ENCODE data around the gene MAML3. TPM values are rescaled to one million over a fixed set of nuclear protein-coding genes. Genes with fewer than 3 reads are reported as not detected.

The MAML3 gene
- total and polyA plus RNA-seq, 2 experiments from 2014 or later, result 4.1 to 11.2 TPM

DNA sequence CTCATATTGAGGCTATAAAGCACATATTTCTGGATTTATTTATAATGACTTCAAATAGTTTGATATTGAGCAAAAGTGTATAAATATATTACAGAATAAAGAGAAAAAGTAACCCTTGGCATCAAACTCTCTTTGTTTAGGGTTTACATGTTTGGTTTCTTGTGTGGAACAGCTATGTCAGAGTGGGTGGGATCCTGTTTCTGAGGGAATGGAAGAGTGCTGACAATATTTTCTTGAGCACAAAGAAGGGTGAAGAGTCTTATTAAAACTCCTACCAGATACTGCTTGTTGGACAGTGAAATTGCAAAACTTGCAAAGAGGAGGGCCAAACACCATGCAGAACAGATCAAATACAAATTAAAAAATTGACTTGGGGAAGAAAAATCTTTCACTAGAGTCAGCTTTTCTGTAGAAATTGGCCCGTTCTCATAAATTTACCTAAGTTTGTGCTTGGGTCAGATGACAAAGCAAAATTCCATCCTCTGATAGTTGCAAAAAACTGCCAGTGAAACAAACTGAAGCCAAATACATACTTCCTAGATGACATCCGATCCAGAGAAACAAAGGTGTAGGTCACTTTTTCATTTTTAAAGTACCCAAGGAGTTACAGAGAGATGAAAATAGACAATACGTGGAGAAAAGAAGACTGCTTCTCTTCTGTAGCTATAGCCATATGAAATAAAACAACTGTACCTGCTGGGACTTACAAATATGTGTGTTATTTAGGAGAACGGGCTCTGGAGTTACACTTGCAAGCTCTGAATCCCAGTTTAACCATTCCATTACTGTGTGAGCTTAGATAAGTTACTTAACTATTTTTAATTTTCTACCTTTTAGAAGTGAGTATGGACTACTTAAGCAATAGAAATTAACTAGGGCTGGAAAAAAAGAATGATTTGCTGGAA is 133.3 kb downstream of the MAML3 start:
- H3K79me2 ChIP-seq, result peaks cover 45% of the 10 kb centered on the region
- no peak for TF ChIP-seq EZH2 (IDR thresholded peaks at IDR 0.05; ENCODE audit: borderline replicate concordance)
- no peak for TF ChIP-seq EZH2phosphoT487 (IDR thresholded peaks at IDR 0.05; ENCODE audit: low read depth, severe bottlenecking, unreplicated experiment)

DNA sequence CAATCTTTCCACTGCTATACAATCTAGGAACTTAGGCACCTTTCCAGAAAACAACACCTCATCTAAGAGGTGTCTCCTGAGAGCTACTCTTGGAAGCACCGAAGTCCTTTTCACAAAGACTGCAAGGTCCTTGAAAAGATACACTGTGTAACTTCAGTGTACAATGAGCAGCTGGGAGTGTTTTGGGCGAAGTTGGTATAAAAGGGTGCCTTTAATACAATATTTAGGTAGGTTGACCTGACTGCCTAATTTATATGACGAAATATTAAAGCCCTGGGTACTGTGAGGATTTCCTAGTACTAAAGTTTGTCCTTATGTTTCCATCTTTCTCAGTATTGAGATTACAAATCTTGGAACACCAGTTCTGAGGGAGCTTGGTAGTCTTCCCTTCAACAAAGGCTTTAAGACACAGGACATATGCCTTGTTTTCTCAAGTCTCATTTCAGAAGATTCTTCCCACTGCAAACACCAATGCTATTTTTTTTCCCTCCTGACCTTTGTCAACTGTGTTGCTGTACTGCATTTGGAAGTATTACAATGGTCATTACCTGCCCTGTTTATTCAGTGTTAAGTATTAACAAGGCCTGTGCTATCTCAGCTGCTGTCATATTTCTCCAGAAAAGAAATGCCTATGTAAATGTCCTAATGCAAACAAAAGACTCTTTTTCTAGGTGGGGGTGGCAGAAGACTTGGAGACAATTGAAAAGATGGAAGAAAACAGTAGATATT is 134.2 kb downstream of the MAML3 start:
- peaks cover 45% of the 10 kb centered on the region for H3K79me2 ChIP-seq
- DNase-seq (ENCODE audit: low spot score), result peak; percentile 58
- no peaks in the 10 kb centered on the region for H3K9me3 ChIP-seq (ENCODE audit: low read depth)
- WGBS (ENCODE audit: low lambda C conversion rate, missing lambda C conversion rate), result 65% methylated on average over 3 of the region's 3 CpGs
- no peaks in the 10 kb centered on the region for H3K27me3 ChIP-seq
- no peak overlapping the region for H2AFZ ChIP-seq
- TF ChIP-seq, protein P1, sequence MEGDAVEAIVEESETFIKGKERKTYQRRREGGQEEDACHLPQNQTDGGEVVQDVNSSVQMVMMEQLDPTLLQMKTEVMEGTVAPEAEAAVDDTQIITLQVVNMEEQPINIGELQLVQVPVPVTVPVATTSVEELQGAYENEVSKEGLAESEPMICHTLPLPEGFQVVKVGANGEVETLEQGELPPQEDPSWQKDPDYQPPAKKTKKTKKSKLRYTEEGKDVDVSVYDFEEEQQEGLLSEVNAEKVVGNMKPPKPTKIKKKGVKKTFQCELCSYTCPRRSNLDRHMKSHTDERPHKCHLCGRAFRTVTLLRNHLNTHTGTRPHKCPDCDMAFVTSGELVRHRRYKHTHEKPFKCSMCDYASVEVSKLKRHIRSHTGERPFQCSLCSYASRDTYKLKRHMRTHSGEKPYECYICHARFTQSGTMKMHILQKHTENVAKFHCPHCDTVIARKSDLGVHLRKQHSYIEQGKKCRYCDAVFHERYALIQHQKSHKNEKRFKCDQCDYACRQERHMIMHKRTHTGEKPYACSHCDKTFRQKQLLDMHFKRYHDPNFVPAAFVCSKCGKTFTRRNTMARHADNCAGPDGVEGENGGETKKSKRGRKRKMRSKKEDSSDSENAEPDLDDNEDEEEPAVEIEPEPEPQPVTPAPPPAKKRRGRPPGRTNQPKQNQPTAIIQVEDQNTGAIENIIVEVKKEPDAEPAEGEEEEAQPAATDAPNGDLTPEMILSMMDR (IDR thresholded peaks at IDR 0.05; ENCODE audit: poor library complexity), result no peak
- no peak for TF ChIP-seq EZH2phosphoT487 (IDR thresholded peaks at IDR 0.05; ENCODE audit: low read depth, severe bottlenecking, unreplicated experiment)
- no peak for TF ChIP-seq EZH2 (IDR thresholded peaks at IDR 0.05; ENCODE audit: borderline replicate concordance)
- H3K4me1 ChIP-seq (ENCODE audit: insufficient read depth), result peaks cover 35% of the 10 kb centered on the region
- H3K27ac ChIP-seq, result peak overlapping the region; percentile 91
- H3K36me3 ChIP-seq (replicated peaks; ENCODE audit: insufficient read depth, low read depth), result no peaks in the 10 kb centered on the region
- H3K4me2 ChIP-seq, result peak overlapping the region; percentile 57
- H3K9me2 ChIP-seq (replicated peaks; ENCODE audit: insufficient read depth), result no peaks in the 10 kb centered on the region
- no peaks in the 10 kb centered on the region for H4K20me1 ChIP-seq (ENCODE audit: insufficient read depth, poor library complexity, severe bottlenecking)
- no peak overlapping the region for H3K4me3 ChIP-seq

More for the DNA sequence above, 133.3 kb downstream of the MAML3 start:
- H2AFZ ChIP-seq, result no peak overlapping the region
- H3K36me3 ChIP-seq (replicated peaks; ENCODE audit: insufficient read depth, low read depth), result no peaks in the 10 kb centered on the region
- no peaks in the 10 kb centered on the region for H3K9me3 ChIP-seq (ENCODE audit: low read depth)
- H3K4me1 ChIP-seq (ENCODE audit: insufficient read depth), result peaks cover 35% of the 10 kb centered on the region
- H3K4me3 ChIP-seq, result no peak overlapping the region
- 33% methylated on average over 4 of the region's 4 CpGs for WGBS (ENCODE audit: low lambda C conversion rate, missing lambda C conversion rate)
- H3K27ac ChIP-seq, result peak overlapping the region; percentile 77
- no peaks in the 10 kb centered on the region for H3K27me3 ChIP-seq
- no peaks in the 10 kb centered on the region for H4K20me1 ChIP-seq (ENCODE audit: insufficient read depth, poor library complexity, severe bottlenecking)
- DNase-seq (ENCODE audit: low spot score), result no peak
- no peaks in the 10 kb centered on the region for H3K9me2 ChIP-seq (replicated peaks; ENCODE audit: insufficient read depth)
- H3K4me2 ChIP-seq, result peak overlapping the region; percentile 45

DNA sequence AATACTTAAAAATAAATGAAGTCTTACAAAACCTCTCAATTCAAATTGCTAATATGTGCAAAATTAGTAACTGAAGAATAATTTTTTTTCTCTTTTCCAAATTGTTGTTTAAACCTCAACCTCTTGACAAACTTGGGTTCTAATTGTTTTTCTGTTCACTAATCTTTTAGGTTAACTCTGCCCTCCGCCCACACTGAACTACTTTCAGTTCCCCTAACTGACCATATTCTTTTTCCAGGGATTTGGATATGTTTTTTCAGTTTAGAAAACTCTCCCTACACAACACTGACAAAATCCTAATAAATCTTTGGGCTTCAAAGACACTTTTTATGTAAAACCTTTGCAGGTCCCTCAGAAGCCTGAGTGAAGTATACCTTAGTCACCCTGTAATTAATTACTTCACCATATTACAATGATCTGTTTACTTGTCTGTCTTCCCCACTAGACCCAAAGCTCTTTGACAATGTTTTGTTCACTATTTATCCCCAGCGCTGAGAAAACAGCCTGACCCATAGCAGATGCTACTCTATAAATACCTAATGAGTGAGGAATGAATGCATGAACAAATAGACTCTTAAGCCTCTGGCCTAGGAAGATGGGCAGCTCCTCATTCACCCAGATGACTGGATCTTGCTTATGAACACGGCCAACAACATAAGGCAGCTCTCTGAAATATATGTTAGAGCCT is 134.9 kb downstream of the MAML3 start:
- no peaks in the 10 kb centered on the region for H3K9me2 ChIP-seq (replicated peaks; ENCODE audit: insufficient read depth)
- H3K27ac ChIP-seq, result peak overlapping the region; percentile 91
- H3K79me2 ChIP-seq, result peaks cover 47% of the 10 kb centered on the region
- TF ChIP-seq, protein P1 (IDR thresholded peaks at IDR 0.05; ENCODE audit: poor library complexity), result no peak
- no peak for TF ChIP-seq EZH2 (IDR thresholded peaks at IDR 0.05; ENCODE audit: borderline replicate concordance)
- TF ChIP-seq EZH2phosphoT487 (IDR thresholded peaks at IDR 0.05; ENCODE audit: low read depth, severe bottlenecking, unreplicated experiment), result no peak
- H3K4me3 ChIP-seq, result no peak overlapping the region
- H3K4me1 ChIP-seq (ENCODE audit: insufficient read depth), result peaks cover 35% of the 10 kb centered on the region
- peak overlapping the region; percentile 57 for H3K4me2 ChIP-seq
- H3K27me3 ChIP-seq, result no peaks in the 10 kb centered on the region
- 73% methylated on average over 3 of the region's 3 CpGs for WGBS (ENCODE audit: low lambda C conversion rate, missing lambda C conversion rate)
- H3K9me3 ChIP-seq (ENCODE audit: low read depth), result no peaks in the 10 kb centered on the region
- DNase-seq (ENCODE audit: low spot score), result peak; percentile 27
- no peaks in the 10 kb centered on the region for H4K20me1 ChIP-seq (ENCODE audit: insufficient read depth, poor library complexity, severe bottlenecking)
- no peaks in the 10 kb centered on the region for H3K36me3 ChIP-seq (replicated peaks; ENCODE audit: insufficient read depth, low read depth)
- no peak overlapping the region for H2AFZ ChIP-seq

All from hepatocyte (in vitro differentiated cells).